A673 (cell line): Measurements from ENCODE around the gene CDK5RAP2.

Source experiments
- CTCF ChIP-seq: fragments of 300-800, 200-600 bp; sonication (generic); conservative IDR thresholded peaks from 2 replicates; pipeline ENCODE4 v1.5.1; 2017; ENCODE audit warnings: low read depth, mild to moderate bottlenecking, antibody characterized with exemption, low read length, moderate library complexity, mixed read lengths
- EZH2 ChIP-seq: fragments of 200-600 bp; sonication (generic); IDR thresholded peaks from 2 replicates; pipeline ENCODE4 v1.6.1; 2017; ENCODE audit warnings: borderline replicate concordance, low read depth, mild to moderate bottlenecking, mixed read lengths, antibody characterized with exemption, low read length; ENCODE audit not compliant: poor library complexity, severe bottlenecking

- TF ChIP-seq CTCF (no peak), EZH2 (no peak)
These were observed 130.4 kb downstream of the CDK5RAP2 start for GRCh38 chr9:120449566-120449965.
